HPDE6-E6E7 (cell line): ENCODE results near the gene MATR3.

Source experiments
- DNase-seq: peaks from one replicate; pipeline ENCODE4 v3.0.0; 2011; ENCODE audit warnings: missing footprints; ENCODE audit errors: extremely low spot score

Gene MATR3

GRCh38 chr5:139272471-139273321 lies 20.8 kb upstream of the MATR3 start:
- peak; percentile 61 for DNase-seq

GRCh38 chr5:139273322-139273571 lies 20.3 kb upstream of the MATR3 start:
- DNase-seq, result no peak

- peak; percentile 92 for DNase-seq
Measured at GRCh38 chr5:139273572-139274289, 19.8 kb upstream of the MATR3 start.

- DNase-seq, result no peak
Measured at GRCh38 chr5:139275536-139275935, 18.0 kb upstream of the MATR3 start.

DNA sequence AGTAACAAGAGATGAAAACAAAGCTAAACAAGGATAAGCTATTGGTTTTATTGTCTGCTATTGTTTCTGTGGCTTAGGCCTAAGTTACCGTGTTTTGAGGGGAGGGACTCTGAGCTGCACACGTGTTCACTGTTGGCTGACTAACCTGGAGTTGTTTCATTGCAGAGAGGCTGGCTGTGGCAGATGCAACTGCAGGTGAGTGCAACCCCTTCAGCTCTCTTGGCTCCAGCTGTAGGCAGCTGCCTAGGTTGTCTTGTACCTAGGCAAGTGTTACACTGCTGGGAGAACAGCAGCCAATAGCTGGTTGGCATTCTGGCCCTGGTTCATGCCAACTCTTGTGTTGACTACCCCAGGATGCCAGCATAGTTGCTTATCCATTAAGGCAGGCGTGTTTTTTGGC lies 17.6 kb upstream of the MATR3 start:
- DNase-seq, result peak; percentile 67

DNA sequence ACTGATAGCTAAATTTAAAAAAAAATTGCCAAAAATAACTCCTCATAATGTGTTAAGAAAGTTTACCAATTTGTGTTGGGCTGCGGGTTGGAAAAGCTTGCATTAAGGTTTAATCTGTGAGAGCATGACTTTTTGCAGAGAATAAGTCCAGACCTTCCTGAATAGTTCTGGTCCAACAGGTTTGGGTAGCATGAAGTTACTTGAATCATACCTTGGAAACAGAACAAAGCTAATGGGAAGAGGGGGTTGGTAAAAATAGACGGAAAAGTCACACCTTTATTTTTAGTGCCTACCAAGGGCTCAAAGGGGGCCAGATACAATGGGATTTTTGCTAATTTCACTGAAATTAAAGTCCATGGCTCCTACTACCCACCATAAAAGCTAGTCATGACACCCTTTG lies 17.1 kb upstream of the MATR3 start:
- DNase-seq, result peak; percentile 35

DNA sequence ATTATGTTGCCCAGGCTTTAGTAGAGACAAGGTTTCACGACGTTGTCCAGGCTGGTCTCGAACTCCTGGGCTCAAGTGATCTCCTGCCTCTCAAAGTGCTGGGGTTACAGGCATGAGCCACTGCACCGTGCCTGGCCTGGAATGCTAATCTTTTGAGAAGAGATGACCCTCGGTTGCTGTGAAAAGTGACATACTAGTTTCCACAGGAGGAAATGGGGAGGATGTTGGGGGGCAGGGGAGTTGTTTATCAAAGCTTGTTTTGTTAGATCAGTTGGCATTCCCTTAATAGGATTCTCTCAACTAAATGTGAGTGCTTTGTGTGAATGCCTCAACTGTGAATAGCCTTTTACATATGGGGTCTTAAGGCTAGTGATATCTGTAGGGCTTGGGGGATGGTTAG lies 16.4 kb upstream of the MATR3 start:
- DNase-seq, result no peak

GRCh38 chr5:139278540-139279274 lies 14.8 kb upstream of the MATR3 start:
- no peak for DNase-seq

DNA sequence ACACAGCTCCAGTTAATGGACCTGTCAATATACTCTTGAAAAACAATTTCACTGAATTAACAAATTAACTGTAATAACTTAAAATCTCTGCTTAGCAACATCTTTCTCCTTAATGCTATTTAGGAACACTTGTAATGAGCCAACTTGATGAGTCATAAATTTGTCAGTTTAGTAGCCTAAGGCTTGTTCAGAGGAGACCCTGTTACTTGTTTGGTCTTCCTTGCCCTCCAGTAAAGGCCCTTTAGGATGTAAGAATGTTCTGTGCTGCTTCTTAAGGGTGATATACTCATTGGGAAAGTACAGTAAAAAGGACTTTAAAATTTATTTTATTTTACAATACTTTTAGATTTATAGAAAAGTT lies 11.4 kb upstream of the MATR3 start:
- DNase-seq, result no peak

DNA sequence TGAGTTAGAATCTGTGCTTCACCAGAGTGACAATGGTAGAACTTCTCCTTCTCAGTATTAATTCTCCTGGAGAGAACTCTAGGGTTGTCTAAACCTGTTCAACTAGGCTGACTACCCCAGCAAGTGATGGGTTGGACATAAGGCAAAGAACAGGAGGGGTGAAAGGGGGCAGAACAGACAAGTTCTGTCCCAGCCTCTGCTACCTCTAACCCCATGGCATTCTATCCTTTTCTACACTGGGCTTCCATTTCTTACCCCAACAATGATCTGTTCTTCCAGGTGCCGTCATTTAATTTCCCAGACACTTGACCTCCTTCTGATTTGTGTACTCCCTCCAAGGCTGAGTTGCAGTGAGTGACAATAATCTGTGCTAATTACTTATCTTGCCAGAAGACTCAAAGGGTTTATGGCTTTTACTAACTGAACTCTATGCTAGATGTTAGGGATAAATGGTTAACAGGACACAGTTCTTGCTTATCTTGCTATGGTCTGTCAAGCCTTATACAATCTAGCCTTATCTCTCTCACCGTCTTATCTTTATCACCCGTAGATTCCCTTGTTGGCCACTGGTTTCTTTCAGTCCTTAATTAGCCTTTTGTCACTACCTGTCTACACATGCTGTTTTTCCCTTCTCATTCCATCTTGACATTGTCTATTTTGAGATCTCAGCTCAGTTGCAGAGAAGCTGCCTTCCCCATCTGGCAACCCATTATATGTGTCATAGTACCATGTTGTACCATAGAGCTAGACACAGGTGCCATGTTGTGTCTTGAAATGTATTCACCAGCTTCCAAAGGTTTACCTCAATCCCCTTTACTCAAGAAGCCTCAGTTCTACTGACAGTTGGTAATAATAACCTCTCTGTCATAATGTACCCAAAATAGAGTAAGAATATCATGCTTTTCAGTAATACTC lies 10.0 kb upstream of the MATR3 start:
- DNase-seq, result no peak

- DNase-seq, result no peak
Measured at GRCh38 chr5:139284295-139284694, 9.2 kb upstream of the MATR3 start.

- no peak for DNase-seq
Measured at GRCh38 chr5:139285651-139286392, 7.7 kb upstream of the MATR3 start.

DNA sequence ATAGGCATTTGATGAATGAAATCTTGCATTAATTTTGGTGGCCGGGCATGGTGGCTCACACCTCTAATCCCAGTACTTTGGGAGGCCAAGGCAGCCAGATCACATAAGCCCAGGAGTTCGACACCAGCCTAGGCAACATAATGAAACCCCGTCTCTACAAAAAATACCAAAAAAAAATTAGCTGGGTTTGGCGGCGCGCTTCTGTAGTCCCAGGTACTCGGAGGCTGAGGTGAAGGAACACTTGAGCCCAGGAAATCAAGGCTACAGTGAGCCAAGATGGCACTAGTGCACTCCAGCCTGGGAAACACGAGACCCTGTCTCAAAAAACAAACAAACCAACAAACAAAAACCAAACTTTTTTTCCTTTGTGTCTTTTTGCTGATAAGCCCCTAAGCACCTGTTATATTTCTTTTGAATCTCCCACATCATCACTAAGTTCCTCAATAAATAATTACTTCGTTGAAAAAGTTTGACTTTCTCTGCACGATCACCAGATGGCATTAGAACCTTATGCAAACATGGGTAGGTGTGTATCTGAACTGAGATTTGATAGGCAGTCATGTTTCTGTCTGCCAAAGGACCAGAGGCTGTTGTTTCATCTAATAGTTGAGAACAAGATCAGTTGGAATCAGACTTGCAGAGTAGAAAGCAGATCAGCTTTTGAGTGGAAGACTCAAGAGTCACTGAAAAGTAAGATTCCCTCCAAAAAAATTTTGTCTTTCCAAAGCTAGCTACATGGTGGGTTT lies 5.5 kb upstream of the MATR3 start:
- no peak for DNase-seq

- no peak for DNase-seq
Measured at GRCh38 chr5:139291051-139291450, 2.5 kb upstream of the MATR3 start.

GRCh38 chr5:139293202-139293506 lies 386 bp upstream of the MATR3 start:
- DNase-seq, result no peak

DNA sequence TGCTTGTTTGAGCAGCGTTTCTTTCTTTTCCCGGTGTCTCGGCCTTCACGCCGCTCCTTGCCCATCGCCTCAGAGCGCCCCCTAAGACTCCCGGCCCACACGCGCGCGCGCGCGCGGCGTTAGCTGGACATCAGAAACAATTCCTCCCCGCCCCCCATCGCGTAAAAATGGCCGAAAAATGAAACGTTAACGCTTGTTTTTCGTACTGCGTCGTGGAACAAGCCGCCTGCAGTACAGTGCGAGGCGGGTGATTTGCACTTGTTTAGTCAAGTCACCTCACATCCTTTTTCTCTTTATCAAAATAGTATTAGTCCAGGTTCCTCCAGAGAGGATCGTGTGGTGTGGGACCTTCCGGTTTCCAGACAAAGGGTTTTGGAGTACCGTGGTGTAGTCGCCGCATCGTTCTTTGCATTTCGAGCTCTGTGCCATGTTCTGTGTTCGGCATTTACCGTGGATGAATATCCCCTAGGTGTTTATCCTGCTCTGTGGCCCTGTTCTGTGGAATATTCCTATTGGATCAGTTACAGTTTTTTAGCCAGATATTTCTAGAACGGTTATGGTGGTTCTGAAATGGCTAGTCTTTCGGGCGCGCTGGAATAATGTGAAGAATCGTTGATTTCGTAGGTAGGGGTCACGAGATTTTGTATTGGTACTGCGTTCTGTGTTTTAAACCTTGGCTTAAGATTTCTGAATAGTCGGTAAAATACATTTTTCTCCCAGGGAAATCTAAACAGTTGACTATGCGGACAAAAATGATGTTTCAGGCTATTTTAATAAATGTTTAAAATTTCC lies 1.0 kb downstream of the MATR3 start:
- no peak for DNase-seq

DNA sequence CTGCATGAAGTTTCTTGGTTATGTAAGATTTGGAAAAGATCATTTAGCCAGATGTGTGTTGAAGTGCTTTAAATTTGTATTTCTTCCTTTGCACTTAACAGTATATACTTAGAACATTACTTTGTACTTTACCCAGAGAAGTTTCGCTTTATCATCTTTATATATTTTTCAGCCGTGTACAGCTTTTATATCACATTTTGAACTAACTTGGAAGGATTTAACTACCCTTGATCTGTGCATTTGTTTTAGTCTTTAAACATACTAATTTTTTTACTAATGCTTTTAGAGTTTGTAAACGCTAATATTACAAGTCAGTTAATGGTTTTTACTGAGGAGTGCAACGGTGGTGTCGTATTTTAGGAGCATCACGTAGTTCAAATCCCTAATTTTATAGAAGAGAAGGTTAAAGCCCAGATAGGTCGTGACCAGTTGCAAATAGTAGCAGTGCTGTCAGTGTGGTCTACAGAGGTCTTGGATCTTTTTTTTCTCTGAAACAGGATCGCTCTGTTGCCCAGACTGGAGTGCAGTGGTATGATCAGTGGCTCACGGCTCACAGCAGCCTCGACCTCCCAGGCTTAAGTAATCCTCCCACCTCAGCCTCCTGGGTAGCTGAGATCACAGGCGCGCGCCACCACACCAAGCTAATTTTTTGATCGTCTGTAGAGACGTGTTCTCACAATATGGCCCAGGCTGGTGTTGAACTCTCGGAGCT lies 2.0 kb downstream of the MATR3 start:
- DNase-seq, result no peak

DNA sequence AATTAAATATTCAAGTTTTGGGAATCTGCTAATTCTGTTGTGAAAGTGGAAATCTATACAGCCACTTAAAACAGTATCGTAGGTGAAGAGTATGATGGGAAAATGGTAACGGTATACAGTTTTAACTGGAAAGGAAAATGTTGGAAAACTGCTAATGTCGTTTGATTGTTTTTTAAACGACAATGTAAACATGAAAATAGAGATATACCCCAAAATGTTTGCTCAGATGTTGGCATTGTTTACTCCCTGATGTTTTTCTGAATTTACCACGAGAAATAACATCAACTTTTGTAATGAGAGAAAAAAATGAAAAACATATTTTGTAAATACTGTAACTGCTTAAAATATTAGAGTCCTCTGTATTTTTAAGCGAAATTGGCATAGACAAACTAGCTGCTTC lies 2.7 kb downstream of the MATR3 start:
- no peak for DNase-seq

DNA sequence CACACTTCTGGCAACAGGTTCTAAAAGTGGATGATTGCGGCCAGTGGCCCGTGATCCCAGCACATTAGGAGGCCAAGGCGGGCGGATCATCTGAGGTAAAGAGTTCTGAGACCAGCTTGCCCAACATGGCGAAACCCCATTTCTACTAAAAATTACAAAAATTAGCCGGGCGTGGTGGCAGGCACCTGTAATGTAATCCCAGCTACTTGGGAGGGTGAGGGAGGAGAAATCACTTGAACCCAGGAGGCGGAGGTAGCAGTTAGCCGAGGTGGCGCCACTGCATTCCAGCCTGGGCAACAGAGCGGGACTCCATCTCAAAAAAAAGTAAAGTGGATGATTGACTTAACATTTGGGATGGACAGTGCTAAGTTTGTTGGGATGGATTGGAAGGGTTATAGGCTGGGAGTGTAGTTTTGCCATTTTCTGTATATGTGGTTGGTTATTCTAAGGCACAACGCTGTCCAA lies 3.4 kb downstream of the MATR3 start:
- DNase-seq, result no peak
